ENCODE results near the gene GATA6.
"Not testable (repeated sequence)": the region's sequence is repeated elsewhere in the genome, so short reads cannot be mapped to it uniquely, and the experiment has no call there.

Gene GATA6

DNA sequence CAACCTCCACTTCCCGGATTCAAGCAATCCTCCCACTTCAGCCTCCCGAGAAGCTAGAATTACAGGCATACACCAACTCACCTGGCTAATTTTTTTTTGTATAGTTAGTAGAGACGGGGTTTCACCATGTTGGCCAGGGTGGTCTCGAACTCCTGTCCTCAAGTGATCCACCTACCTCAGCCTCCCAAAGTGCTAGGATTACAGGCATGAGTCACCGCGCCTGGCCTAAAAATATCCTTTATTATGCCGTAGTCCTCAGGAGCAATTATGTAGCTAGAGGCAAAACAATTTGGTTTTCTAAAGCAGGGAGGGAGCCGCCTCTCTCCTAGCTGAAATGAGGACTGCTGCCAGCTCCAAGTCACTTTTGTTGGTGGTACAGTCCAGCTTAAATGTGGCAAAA is 15.2 kb downstream of the GATA6 start:
- not testable (repeated sequence) for DNase-seq

DNA sequence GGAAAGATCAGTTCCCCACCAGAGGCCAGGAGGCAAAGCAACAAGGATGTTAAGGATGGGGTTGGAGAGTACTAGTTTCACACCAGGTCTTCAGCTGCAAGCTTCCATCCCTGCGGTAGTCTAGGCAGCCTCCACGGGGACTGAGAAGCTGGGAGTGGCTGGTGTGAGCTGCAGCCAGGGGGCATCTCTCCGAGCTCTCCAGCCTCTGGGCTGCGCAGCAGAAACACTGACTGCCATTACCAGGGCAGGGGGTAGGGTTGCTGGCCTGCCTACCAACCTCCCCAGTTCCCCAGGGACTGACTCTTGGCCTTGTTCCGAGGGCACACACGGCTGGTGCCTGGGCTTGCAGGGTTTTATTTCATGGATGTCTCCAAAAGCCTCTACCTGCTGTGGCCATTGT is 15.9 kb downstream of the GATA6 start:
- no peak for DNase-seq

GRCh38 chr18:22185771-22186386 is 16.5 kb downstream of the GATA6 start:
- DNase-seq: peak; percentile 53

DNA sequence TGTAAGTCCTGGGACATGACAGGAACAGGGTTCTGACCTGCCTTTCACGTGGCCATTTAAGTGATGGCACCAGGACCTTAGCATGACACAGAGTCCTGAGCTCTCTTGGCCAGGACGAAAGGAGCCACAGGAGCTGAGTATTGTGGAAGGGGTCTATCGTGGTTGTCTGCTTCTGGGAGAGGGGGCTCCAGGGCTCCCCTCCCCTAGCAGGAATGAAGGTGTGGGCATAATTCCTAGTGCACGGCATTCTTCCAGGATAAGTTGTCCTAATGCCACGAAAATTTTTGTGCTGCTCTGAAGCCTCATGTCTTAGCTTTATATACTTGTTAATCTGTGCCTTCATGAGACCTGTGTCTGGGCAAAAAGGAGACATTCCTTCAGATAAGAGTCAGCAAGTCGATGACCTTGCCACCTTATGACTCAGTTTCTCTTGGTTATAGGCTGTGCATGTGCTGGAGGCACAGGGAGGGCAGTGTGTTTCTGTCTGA is 17.1 kb downstream of the GATA6 start:
- DNase-seq: no peak

GRCh38 chr18:22188559-22189267 is 19.3 kb downstream of the GATA6 start:
- no peak for DNase-seq

- no peak for DNase-seq
Observed at GRCh38 chr18:22189449-22190166, 20.2 kb downstream of the GATA6 start.

GRCh38 chr18:22191346-22191695 is 21.9 kb downstream of the GATA6 start:
- DNase-seq: no peak

DNA sequence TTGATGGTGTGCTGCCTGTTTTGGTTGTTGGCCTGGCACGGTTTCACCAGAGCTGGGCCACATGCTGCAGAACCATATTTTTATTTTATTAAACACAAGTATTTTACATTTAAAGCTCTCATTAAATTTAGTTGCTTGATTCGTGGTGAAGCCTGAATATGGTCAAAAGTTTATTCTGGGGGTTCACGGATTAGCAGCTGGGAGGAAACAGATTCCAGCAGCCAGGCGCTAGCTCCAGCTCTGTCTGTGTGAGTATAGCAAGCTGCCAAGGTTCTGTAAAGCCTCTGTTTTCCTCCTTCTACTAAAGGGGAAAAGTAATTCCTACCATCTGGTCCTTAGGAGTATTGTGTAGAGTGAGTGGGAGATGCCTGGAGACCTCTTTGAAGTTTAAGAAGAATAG is 22.5 kb downstream of the GATA6 start:
- no peak for DNase-seq

- no peak for DNase-seq
Observed at GRCh38 chr18:22193466-22193865, 24.1 kb downstream of the GATA6 start.

GRCh38 chr18:22194151-22194598 is 24.8 kb downstream of the GATA6 start:
- no peak for DNase-seq

- no peak for DNase-seq
Observed at GRCh38 chr18:22195052-22195451, 25.7 kb downstream of the GATA6 start.

DNA sequence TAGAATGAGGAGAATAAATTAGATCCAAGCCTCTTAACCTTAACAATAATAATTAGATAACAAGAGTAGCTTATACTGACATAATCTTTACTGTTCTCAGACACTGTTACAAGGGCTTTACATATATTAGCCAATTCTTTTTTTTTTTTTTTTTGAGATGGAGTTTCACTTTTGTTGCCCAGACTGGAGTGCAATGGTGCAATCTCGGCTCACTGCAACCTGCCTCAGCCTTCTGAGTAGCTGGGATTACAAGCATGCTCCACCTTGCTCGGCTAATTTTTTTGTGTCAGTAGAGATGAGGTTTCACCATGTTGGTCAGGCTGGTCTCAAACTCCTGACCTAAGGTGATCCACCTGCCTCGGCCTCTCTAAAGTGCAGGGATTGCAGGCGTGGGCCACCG is 27.6 kb downstream of the GATA6 start:
- DNase-seq: not testable (repeated sequence)

- no peak for DNase-seq
Observed at GRCh38 chr18:22197668-22198067, 28.3 kb downstream of the GATA6 start.

- no peak for DNase-seq
Observed at GRCh38 chr18:22198163-22198562, 28.8 kb downstream of the GATA6 start.

DNA sequence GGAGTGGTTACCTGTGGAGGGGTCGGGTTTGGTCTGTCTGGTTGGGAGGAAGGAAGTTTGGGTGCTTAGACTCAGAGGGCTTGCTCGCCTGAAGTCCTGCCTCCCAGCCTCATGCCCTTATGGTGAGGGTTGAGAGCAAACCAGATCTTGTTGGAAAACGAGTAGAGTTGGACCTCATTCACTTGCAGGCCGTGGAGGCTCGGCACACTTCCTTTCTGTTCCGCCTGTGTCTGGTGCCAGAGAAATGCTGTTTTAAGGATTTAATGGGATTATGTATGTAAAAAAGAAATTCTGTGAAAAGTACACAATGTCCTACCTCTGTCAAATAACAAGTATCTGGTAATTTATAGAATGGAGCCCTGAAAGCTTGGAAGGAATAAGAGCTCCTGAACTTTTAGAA is 29.6 kb downstream of the GATA6 start:
- no peak for DNase-seq

- DNase-seq: no peak
Observed at GRCh38 chr18:22200611-22201225, 31.3 kb downstream of the GATA6 start.

DNA sequence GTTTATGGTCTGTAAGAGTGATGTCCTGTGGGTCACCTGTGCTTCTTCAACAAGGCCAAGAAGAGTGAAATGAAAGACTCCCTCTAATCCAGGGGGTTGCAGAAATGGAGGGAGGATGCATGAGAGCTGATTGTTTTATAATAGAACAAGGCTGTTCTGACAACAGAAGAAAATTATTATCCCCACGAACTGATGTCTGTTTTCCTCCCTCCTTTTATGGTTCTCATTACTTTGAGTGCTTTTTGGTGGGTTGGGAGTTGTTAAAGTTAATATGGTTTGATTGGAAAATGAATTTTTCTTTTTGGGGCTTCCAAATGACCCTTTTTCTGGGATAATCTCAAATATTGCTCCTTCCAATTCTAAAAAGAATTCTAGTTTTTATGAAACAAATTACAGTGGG is 33.6 kb downstream of the GATA6 start:
- DNase-seq: no peak

DNA sequence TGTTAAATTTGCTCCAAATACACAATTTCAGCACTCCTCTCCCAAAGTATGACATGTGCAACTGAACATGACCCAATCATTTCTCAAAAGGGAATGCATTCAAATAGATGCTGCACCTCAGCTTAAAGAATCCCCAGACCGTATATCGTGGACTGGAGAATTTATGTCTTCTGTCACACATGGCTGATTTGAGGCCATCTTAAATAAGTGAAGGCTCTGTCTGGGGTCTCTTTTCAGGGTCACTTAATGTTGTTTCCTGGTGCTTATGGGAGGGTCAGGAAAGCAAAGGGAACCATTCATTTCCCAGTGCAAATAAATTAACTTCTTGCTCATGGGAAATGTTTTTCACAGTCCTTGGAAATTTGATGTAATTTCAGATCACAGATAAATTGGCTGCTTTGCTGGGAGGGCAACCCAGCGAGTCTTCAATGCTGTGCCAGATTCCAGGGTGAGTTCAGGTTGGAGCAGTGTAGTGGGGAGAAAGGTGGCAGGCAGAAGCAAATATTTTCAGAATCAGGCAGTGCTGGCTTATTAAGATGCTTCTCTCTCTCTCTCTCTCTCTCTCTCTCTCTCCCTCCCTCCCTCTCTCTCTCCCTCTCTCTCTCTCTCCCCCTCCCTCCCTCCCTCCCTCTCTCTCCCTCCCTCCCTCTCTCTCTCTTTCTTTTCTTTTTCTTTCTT is 34.3 kb downstream of the GATA6 start:
- no peak for DNase-seq

- no peak for DNase-seq
Observed at GRCh38 chr18:22204214-22204536, 34.8 kb downstream of the GATA6 start.

DNA sequence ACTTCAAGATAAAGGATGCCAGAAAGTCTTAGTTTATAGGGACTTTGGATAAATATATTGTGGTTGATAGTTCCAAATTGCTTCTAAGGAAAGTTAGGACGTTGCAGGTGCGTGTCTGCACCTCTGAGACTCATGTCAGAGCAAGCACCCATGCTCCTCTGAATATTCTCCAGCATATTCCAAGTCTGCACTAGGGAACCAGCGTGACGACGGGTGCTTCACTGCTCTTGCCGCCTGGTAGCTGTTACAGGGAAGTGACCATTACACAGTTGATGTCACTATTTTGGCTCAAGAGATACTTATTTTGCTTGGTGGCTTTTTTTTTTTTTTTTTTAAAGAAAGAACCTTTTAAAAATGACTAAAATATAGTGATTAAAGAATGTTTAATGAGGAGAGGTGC is 35.6 kb downstream of the GATA6 start:
- DNase-seq: no peak

DNA sequence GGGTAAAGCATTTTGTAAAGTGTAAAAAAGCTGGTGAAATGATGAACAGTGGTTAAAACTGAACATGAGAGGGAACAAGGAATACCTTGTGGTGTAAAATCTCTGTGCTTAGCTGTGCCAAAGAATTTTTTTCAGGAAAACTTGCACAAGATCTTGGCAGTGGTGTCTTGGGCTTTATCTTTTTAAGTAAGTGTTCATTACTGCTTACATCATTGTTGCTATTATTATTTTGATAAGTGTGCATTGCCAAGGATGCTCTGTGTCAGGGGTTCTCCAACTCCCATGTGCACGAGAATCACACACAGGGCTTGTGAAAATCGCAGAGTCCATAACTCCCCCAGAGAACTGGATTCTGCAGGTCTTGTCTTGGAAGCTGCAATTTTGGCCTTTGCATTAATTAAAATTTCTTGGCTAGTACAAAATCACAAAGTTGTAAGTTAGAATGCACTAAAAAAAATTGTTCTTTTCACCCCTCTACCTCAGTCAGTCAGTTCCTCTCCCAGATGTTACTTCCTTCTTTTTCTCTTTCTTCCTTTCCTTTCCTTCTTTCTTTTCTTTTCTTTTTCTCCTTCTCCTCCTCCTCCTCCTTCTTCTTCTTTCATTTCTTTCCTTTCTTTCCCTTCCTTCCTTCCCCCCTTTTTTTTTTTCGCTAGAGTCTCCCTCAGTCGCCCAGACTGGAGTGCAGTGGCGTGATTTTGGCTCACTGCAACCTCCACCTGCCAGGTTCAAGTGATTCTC is 37.8 kb downstream of the GATA6 start:
- DNase-seq: no peak

GRCh38 chr18:22210311-22210754 is 40.9 kb downstream of the GATA6 start:
- no peak for DNase-seq

Data from NCI-H774 (cell line).